SK-N-SH (cell line): ENCODE measurements around the gene DNM2. TPM values are rescaled to one million over a fixed set of nuclear protein-coding genes. Genes with fewer than 3 reads are reported as not detected.

Experiments
- CTCF ChIA-PET: fragments of 300-600, 350-600 bp; formaldehyde crosslinking; extraction: SDS; loops from one replicate; lab custom pipeline; 2021; lab: Yijun Ruan, JAX
- POLR2A ChIA-PET: fragments of 350-600 bp; sonication (Branson Sonifier 250); formaldehyde crosslinking; extraction: SDS; loops from one replicate; lab custom pipeline; 2020; ENCODE audit warnings: antibody characterized with exemption, inconsistent platforms; lab: Yijun Ruan, JAX
- DNase-seq: peaks from one replicate; pipeline ENCODE4 v3.0.0; 2012
- H2AFZ ChIP-seq: fragments of 200-600 bp; sonication (generic); 2 replicates; pipeline ENCODE4 v1.8.1; 2016; ENCODE audit warnings: antibody characterized with exemption, mild to moderate bottlenecking, low read depth
- H3F3A ChIP-seq: fragments of 200-600 bp; sonication (generic); replicated peaks from 2 replicates; pipeline ENCODE3; 2016; ENCODE audit warnings: antibody characterized with exemption, mild to moderate bottlenecking; ENCODE audit not compliant: insufficient read depth
- H3K27ac ChIP-seq, 2 experiments: fragments of 200-500 bp in 1 of 2; fragments of 200-600 bp in 1 of 2; sonication (Bioruptor generic) in 1 of 2; sonication (generic), shearing (Covaris generic) in 1 of 2; 2 replicates each; pipeline versions ENCODE4 v1.5.1 to v1.6.1; 2014 to 2016; ENCODE audit warnings: low read depth in 2 of 2, inconsistent platforms in 1 of 2, low read length in 1 of 2, mild to moderate bottlenecking in 1 of 2, mixed read lengths in 1 of 2
- H3K27me3 ChIP-seq: fragments of 200-600 bp; sonication (generic), shearing (Covaris generic); 2 replicates; pipeline ENCODE4 v1.6.1; 2016; ENCODE audit warnings: mixed run types; ENCODE audit not compliant: insufficient read depth
- H3K36me3 ChIP-seq, 2 experiments: fragments of 200-500 bp in 1 of 2; fragments of 200-600 bp in 1 of 2; sonication (Bioruptor generic) in 1 of 2; sonication (generic) in 1 of 2; replicated peaks in 1 of 2; 2 replicates each; pipeline versions ENCODE3 to v1.5.1; 2014 to 2016; ENCODE audit warnings: low read length in 1 of 2, mild to moderate bottlenecking in 1 of 2; ENCODE audit not compliant: insufficient read depth in 2 of 2, control insufficient read depth in 1 of 2
- H3K4me1 ChIP-seq, 2 experiments: fragments of 200-500 bp in 1 of 2; fragments of 200-600 bp in 1 of 2; sonication (Bioruptor generic) in 1 of 2; sonication (generic), shearing (Covaris generic) in 1 of 2; 2 replicates each; pipeline versions ENCODE4 v1.5.1 to v1.6.1; 2014 to 2016; ENCODE audit warnings: low read depth in 1 of 2, low read length in 1 of 2, mixed run types in 1 of 2; ENCODE audit not compliant: insufficient read depth in 2 of 2, control insufficient read depth in 1 of 2
- H3K4me2 ChIP-seq: fragments of 200-600 bp; sonication (generic), shearing (Covaris generic); 2 replicates; pipeline ENCODE4 v1.6.1; 2017; ENCODE audit warnings: mixed run types
- H3K4me3 ChIP-seq, 2 experiments: fragments of 200-500 bp in 1 of 2; fragments of 200-600 bp in 1 of 2; sonication (Bioruptor generic) in 1 of 2; sonication (generic), shearing (Covaris generic) in 1 of 2; 2 replicates each; pipeline versions ENCODE4 v1.5.1 to v1.8.1; 2014 to 2016; ENCODE audit warnings: low read depth in 2 of 2, inconsistent platforms in 1 of 2, low read length in 1 of 2, mild to moderate bottlenecking in 1 of 2, mixed read lengths in 1 of 2, moderate library complexity in 1 of 2
- H3K79me2 ChIP-seq: fragments of 200-600 bp; sonication (generic); 2 replicates; pipeline ENCODE4 v1.8.1; 2017; ENCODE audit warnings: mild to moderate bottlenecking; ENCODE audit not compliant: insufficient read depth
- H3K9ac ChIP-seq: fragments of 200-600 bp; sonication (generic); 2 replicates; pipeline ENCODE4 v1.6.1; 2017; ENCODE audit warnings: mixed run types
- H3K9me2 ChIP-seq: fragments of 200-600 bp; sonication (generic); 2 replicates; pipeline ENCODE4 v1.6.1; 2017; ENCODE audit warnings: mixed run types
- H3K9me3 ChIP-seq: fragments of 200-600 bp; sonication (generic); 2 replicates; pipeline ENCODE4 v1.6.1; 2017; ENCODE audit warnings: mixed run types, mild to moderate bottlenecking, moderate library complexity
- H4K20me1 ChIP-seq: fragments of 200-600 bp; sonication (generic); 2 replicates; pipeline ENCODE4 v1.6.1; 2017; ENCODE audit warnings: mild to moderate bottlenecking, mixed run types; ENCODE audit not compliant: insufficient read depth
- CHD2 ChIP-seq: fragments of 150-350 bp; IDR thresholded peaks from 2 replicates; pipeline ENCODE4 v1.6.1; 2018; ENCODE audit warnings: low read length; ENCODE audit not compliant: partially characterized antibody
- EP300 ChIP-seq, 2 experiments: IDR thresholded peaks; 2 replicates each; pipeline versions ENCODE4 v1.4.0 to v1.6.1; 2012; ENCODE audit warnings: borderline replicate concordance in 1 of 2, low read depth in 1 of 2, low read length in 1 of 2
- EZH2phosphoT487 ChIP-seq: fragments of 200-600 bp; sonication (generic); IDR thresholded peaks from 2 replicates; pipeline ENCODE4 v1.6.1; 2017; ENCODE audit warnings: low read depth, mixed run types, mild to moderate bottlenecking, antibody characterized with exemption, moderate library complexity, borderline replicate concordance
- FOXJ3 ChIP-seq: sonication (generic); formaldehyde crosslinking; IDR thresholded peaks from 2 replicates; pipeline ENCODE4 v1.5.1; 2020; ENCODE audit warnings: mild to moderate bottlenecking, missing genetic modification reagents
- FOXM1 ChIP-seq: IDR thresholded peaks from 2 replicates; pipeline ENCODE4 v1.4.0; 2012; ENCODE audit warnings: low read depth, mild to moderate bottlenecking
- GABPA ChIP-seq: IDR thresholded peaks from 2 replicates; pipeline ENCODE4 v1.4.0; 2012; ENCODE audit warnings: low read depth, mild to moderate bottlenecking
- IRF3 ChIP-seq: fragments of 150-350 bp; IDR thresholded peaks from 2 replicates; pipeline ENCODE4 v1.6.1; 2016; ENCODE audit warnings: mild to moderate bottlenecking, low read depth, low read length
- JUND ChIP-seq: IDR thresholded peaks from 2 replicates; pipeline ENCODE4 v1.4.0; 2012
- MAX ChIP-seq: IDR thresholded peaks from 2 replicates; pipeline ENCODE4 v1.4.0; 2012; ENCODE audit warnings: low read depth
- POLR2AphosphoS5 ChIP-seq: IDR thresholded peaks from 2 replicates; pipeline ENCODE4 v1.6.1; 2012; ENCODE audit warnings: low read depth, low read length
- RAD21 ChIP-seq: IDR thresholded peaks from 2 replicates; pipeline ENCODE4 v1.6.1; 2012; ENCODE audit warnings: mild to moderate bottlenecking, low read length
- RCOR1 ChIP-seq: fragments of 150-350 bp; IDR thresholded peaks from 2 replicates; pipeline ENCODE4 v1.6.1; 2017; ENCODE audit warnings: antibody characterized with exemption, low read length
- REST ChIP-seq: IDR thresholded peaks from 2 replicates; pipeline ENCODE4 v1.6.1; 2012; ENCODE audit warnings: mild to moderate bottlenecking, low read depth, low read length, moderate library complexity
- RFX5 ChIP-seq: IDR thresholded peaks from 2 replicates; pipeline ENCODE4 v1.6.1; 2012; ENCODE audit warnings: mild to moderate bottlenecking, improper control_type of control experiment, low read length
- SIN3A ChIP-seq: IDR thresholded peaks from 2 replicates; pipeline ENCODE4 v1.6.1; 2012; ENCODE audit warnings: low read depth, mild to moderate bottlenecking, low read length, moderate library complexity, borderline replicate concordance
- SMC3 ChIP-seq: IDR thresholded peaks from 2 replicates; pipeline ENCODE4 v1.6.1; 2012; ENCODE audit warnings: low read depth, low read length, improper control_type of control experiment
- TAF1 ChIP-seq: IDR thresholded peaks from 2 replicates; pipeline ENCODE4 v1.6.1; 2012; ENCODE audit warnings: low read depth, mild to moderate bottlenecking, low read length, moderate library complexity, borderline replicate concordance
- YY1 ChIP-seq: IDR thresholded peaks from 2 replicates; pipeline ENCODE4 v1.4.0; 2012; ENCODE audit warnings: low read depth, mild to moderate bottlenecking
- ZBTB33 ChIP-seq: IDR thresholded peaks from 2 replicates; pipeline ENCODE4 v1.4.0; 2012; ENCODE audit warnings: low read depth, borderline replicate concordance
- WGBS: methylation state at CpG from one replicate; pipeline ENCODE4 v1.1.6; 2017; ENCODE audit warnings: low lambda C conversion rate; 5-methylcytosine and 5-hydroxymethylcytosine counted together
- polyA plus RNA-seq, 3 experiments: library from polyadenylated mRNA; depleted of rRNA; stranded (reverse); fragments of >200 nt; gene quantifications; 2 replicates each; pipeline ENCODE4 v1.2.3, GENCODE V29; 2012
- TF ChIP-seq, protein P1 (sequence below): IDR thresholded peaks from 2 replicates; pipeline ENCODE4; 2012
- TF ChIP-seq, protein P2 (sequence below): fragments of 150-350 bp; IDR thresholded peaks from 2 replicates; pipeline ENCODE4 v1.6.1; 2017; ENCODE audit warnings: antibody characterized with exemption, low read length, low read depth, borderline replicate concordance
- TF ChIP-seq, protein P3 (sequence below): fragments of 200-600 bp; sonication (generic); IDR thresholded peaks from 2 replicates; pipeline ENCODE4 v1.6.1; 2017; ENCODE audit warnings: antibody characterized with exemption, mild to moderate bottlenecking, moderate library complexity

The DNM2 gene
- polyA plus RNA-seq, 1 of the 3 experiments (the other 2 are of a cell fraction) = 52.5 TPM

GRCh38 chr19:10812902-10813404 lies 95.1 kb downstream of the DNM2 start:
- H3K79me2 ChIP-seq = peaks cover 32% of the 10 kb centered on the region
- 0 out of 2 replicates have a peak overlapping the region, but pooled peaks have one; percentile 29 for H3K4me2 ChIP-seq
- no peaks in the 10 kb centered on the region for H4K20me1 ChIP-seq
- no peaks in the 10 kb centered on the region for H3K27me3 ChIP-seq
- H3K4me3 ChIP-seq = no peak overlapping the region
- H3K9me2 ChIP-seq = no peaks in the 10 kb centered on the region
- 44% methylated on average over 3 of the region's 9 CpGs for WGBS
- H3F3A ChIP-seq = peaks cover 8% of the 10 kb centered on the region
- peaks cover 34 to 40% of the 10 kb centered on the region in 2 experiments; a peak in 3 of 4 replicates for H3K4me1 ChIP-seq
- no peak for DNase-seq
- no peaks in the 10 kb centered on the region for H3K9me3 ChIP-seq
- H3K36me3 ChIP-seq = peaks cover 6 to 23% of the 10 kb centered on the region in 2 experiments
- H3K27ac ChIP-seq = peak overlapping the region; percentile 54 to 85
- peak overlapping the region; percentile 36; the same call in 1 of the 2 replicates for H3K9ac ChIP-seq
- no peak overlapping the region for H2AFZ ChIP-seq
- ChIA-PET POLR2A (no interaction called here), CTCF (no interaction called here)
- TF ChIP-seq MAX = peak; percentile 94
- peak; percentile 74; the same call in 1 of the 2 replicates for TF ChIP-seq JUND
- TF ChIP-seq TAF1 = no peak
- no peak for TF ChIP-seq RAD21
- TF ChIP-seq FOXM1 = no peak
- no peak for TF ChIP-seq FOXJ3 (CRISPR knock-in tag)
- TF ChIP-seq CHD2 = no peak
- peak; percentile 70; the same call in 1 of the 2 replicates for TF ChIP-seq SIN3A
- TF ChIP-seq ZBTB33 = no peak
- TF ChIP-seq IRF3 = no peak
- TF ChIP-seq EP300 (IDR thresholded peaks at IDR 0.05; ENCODE audit: borderline replicate concordance in 1 of 2, low read depth in 1 of 2, low read length in 1 of 2) = no peak; a peak in 1 of 4 replicates
- no peak for TF ChIP-seq RCOR1
- peak; percentile 62; the same call in 1 of the 2 replicates for TF ChIP-seq POLR2AphosphoS5
- no peak for TF ChIP-seq EZH2phosphoT487
- peak; percentile 56 for TF ChIP-seq GABPA
- TF ChIP-seq SMC3 = no peak
- TF ChIP-seq YY1 = no peak
- TF ChIP-seq RFX5 = no peak
- TF ChIP-seq REST = peak; percentile 41; the same call in 1 of the 2 replicates
- TF ChIP-seq, protein P1, sequence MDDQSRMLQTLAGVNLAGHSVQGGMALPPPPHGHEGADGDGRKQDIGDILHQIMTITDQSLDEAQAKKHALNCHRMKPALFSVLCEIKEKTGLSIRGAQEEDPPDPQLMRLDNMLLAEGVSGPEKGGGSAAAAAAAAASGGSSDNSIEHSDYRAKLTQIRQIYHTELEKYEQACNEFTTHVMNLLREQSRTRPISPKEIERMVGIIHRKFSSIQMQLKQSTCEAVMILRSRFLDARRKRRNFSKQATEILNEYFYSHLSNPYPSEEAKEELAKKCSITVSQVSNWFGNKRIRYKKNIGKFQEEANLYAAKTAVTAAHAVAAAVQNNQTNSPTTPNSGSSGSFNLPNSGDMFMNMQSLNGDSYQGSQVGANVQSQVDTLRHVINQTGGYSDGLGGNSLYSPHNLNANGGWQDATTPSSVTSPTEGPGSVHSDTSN = peak; percentile 53
- TF ChIP-seq, protein P2, sequence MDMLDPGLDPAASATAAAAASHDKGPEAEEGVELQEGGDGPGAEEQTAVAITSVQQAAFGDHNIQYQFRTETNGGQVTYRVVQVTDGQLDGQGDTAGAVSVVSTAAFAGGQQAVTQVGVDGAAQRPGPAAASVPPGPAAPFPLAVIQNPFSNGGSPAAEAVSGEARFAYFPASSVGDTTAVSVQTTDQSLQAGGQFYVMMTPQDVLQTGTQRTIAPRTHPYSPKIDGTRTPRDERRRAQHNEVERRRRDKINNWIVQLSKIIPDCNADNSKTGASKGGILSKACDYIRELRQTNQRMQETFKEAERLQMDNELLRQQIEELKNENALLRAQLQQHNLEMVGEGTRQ = no peak
- TF ChIP-seq, protein P3, sequence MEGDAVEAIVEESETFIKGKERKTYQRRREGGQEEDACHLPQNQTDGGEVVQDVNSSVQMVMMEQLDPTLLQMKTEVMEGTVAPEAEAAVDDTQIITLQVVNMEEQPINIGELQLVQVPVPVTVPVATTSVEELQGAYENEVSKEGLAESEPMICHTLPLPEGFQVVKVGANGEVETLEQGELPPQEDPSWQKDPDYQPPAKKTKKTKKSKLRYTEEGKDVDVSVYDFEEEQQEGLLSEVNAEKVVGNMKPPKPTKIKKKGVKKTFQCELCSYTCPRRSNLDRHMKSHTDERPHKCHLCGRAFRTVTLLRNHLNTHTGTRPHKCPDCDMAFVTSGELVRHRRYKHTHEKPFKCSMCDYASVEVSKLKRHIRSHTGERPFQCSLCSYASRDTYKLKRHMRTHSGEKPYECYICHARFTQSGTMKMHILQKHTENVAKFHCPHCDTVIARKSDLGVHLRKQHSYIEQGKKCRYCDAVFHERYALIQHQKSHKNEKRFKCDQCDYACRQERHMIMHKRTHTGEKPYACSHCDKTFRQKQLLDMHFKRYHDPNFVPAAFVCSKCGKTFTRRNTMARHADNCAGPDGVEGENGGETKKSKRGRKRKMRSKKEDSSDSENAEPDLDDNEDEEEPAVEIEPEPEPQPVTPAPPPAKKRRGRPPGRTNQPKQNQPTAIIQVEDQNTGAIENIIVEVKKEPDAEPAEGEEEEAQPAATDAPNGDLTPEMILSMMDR = no peak; the same call in 1 of the 2 replicates
